NB4 (cell line): ENCODE measurements around the gene AP1G2.

Experiments
- CTCF ChIP-seq: IDR thresholded peaks from one replicate; pipeline ENCODE4 v1.5.1; 2012; ENCODE audit warnings: low read depth, low read length
- POLR2A ChIP-seq: IDR thresholded peaks from 2 replicates; pipeline ENCODE4 v1.6.1; 2011; ENCODE audit warnings: mild to moderate bottlenecking; ENCODE audit not compliant: insufficient read length; ENCODE audit errors: extremely low read depth

DNA sequence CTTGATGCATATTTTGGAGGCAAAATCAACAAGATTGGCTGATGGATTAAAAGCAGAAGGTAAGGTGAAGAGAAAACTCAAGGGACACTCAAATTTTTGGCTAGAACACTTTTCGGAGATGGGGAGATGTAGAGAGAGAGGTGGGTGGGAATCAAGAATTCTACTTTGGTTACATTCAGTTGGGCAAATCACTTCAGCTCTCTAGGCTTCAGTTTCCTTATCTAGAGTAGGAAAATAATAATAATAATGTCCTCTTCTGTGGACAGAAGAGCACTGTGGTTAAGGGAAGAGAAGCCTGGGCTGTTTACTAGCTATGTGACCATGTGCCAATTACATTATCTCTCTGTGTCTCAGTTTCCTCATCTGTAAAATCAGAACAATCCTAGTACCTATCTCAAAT is 45.2 kb upstream of the AP1G2 start:
- no peak for TF ChIP-seq CTCF
- no peak for TF ChIP-seq POLR2A
